Colonic mucosa (tissue), 4 donors: Measurements from ENCODE around the gene MAMSTR. TPM values are rescaled to one million over a fixed set of nuclear protein-coding genes. Genes with fewer than 3 reads are reported as not detected.
"Not testable (repeated sequence)": the region's sequence is repeated elsewhere in the genome, so short reads cannot be mapped to it uniquely, and the experiment has no call there.

ENCODE experiments used
- DNase-seq: peaks from one replicate; pipeline ENCODE4 v3.0.0-alpha.2; 2020
- H3K27ac ChIP-seq: fragments of 200-600 bp; one replicate; pipeline ENCODE4 v1.8.0; 2021
- H3K27me3 ChIP-seq: fragments of 200-600 bp; one replicate; pipeline ENCODE4 v1.8.0; 2021
- H3K36me3 ChIP-seq: fragments of 200-600 bp; one replicate; pipeline ENCODE4 v1.8.0; 2021
- H3K4me1 ChIP-seq: fragments of 200-600 bp; one replicate; pipeline ENCODE4 v1.8.0; 2021; ENCODE audit warnings: mild to moderate bottlenecking
- H3K4me3 ChIP-seq: fragments of 200-600 bp; one replicate; pipeline ENCODE4 v1.8.0; 2021
- H3K9ac ChIP-seq, 2 donors: one replicate each; pipeline ENCODE4 v1.7.0; 2013; ENCODE audit warnings: control low read depth in 2 of 2, low read depth in 2 of 2, low read length in 2 of 2
- H3K9me3 ChIP-seq: fragments of 200-600 bp; one replicate; pipeline ENCODE4 v1.8.0; 2021
- intact Hi-C: fragments of 100-400 bp; cut with DNase I; formaldehyde crosslinking; loops from one replicate; pipeline ENCODE4 v1.14.1; 2022
- total RNA-seq, 2 donors: library from RNA; stranded (reverse); fragmentation: NEBNext Ultra II Directional in 1 of 2; extraction: Animal tissue kit (Norgen Biotek cat#: 25700) in 1 of 2; gene quantifications; one replicate each; pipeline ENCODE4 v1.2.1, GENCODE V29; 2021
- TF ChIP-seq, protein P1 (sequence below): fragments of 200-600 bp; IDR thresholded peaks from one replicate; pipeline ENCODE4 v1.8.0; 2022; ENCODE audit warnings: antibody characterized with exemption, mild to moderate bottlenecking
- donor health status: healthy.
- donor health status: DM: no; HTN: no; CAD: no.
- donor health status: DM: no; HTN: no; CAD: no.

The MAMSTR gene
- total RNA-seq, 2 donors from 2014 or later: 0.35 to 1.2 TPM

DNA sequence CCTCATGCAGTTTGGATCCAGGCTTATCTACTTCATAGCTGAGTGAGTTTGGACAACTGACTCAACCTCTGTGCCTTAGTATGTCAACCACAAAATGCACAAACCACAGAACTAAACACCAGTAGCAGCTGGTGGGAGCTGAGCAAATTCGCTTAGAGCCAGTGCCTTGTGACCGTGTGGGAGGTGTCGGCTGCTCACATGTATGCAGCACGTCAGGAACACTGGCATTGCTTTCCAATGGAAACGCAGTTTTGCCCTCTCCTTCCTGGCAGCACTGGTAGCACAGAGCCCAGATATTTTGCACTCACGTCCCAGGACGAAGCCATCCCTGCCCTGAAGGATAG is 38.4 kb downstream of the MAMSTR start:
- intact Hi-C loops: no loop called here
- no peak overlapping the region for H3K9ac ChIP-seq

DNA sequence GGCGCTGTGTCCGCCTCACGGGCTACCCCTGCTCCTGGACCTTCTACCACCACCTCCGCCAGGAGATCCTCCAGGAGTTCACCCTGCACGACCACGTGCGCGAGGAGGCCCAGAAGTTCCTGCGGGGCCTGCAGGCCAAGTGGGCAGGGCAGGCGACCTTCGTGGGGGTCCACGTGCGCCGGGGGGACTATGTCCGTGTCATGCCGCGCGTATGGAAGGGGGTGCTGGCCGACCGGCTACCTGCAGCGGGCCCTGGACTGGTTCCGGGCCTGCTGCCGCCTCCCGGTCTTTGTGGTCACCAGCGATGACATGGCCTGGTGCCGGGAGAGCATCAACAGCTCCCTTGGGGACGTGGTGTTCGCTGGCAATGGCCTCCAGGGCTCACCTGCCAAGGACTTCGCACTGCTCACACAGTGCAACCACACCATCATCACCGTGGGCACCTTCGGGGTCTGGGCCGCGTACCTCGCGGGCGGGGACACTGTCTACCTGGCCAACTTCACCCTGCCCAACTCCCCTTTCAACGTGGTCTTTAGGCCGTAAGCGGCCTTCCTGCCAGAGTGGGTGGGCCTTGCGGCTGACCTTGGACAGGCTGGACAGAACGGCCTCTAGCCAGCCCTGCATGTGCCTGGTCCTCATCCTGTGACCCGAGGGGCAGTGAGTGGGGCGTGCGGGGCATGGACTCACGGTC is 38.9 kb downstream of the MAMSTR start:
- intact Hi-C loops: no loop called here
- no peak overlapping the region for H3K9ac ChIP-seq
- H3K4me3 ChIP-seq: no peak overlapping the region
- no peak for DNase-seq
- H3K36me3 ChIP-seq: no peaks in the 10 kb centered on the region
- no peak overlapping the region for H3K27ac ChIP-seq
- no peaks in the 10 kb centered on the region for H3K9me3 ChIP-seq
- H3K4me1 ChIP-seq: peaks cover 10% of the 10 kb centered on the region
- no peaks in the 10 kb centered on the region for H3K27me3 ChIP-seq
- TF ChIP-seq, protein P1, sequence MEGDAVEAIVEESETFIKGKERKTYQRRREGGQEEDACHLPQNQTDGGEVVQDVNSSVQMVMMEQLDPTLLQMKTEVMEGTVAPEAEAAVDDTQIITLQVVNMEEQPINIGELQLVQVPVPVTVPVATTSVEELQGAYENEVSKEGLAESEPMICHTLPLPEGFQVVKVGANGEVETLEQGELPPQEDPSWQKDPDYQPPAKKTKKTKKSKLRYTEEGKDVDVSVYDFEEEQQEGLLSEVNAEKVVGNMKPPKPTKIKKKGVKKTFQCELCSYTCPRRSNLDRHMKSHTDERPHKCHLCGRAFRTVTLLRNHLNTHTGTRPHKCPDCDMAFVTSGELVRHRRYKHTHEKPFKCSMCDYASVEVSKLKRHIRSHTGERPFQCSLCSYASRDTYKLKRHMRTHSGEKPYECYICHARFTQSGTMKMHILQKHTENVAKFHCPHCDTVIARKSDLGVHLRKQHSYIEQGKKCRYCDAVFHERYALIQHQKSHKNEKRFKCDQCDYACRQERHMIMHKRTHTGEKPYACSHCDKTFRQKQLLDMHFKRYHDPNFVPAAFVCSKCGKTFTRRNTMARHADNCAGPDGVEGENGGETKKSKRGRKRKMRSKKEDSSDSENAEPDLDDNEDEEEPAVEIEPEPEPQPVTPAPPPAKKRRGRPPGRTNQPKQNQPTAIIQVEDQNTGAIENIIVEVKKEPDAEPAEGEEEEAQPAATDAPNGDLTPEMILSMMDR: no peak

More for the DNA sequence above, 38.4 kb downstream of the MAMSTR start:
- Histone ChIP-seq H3K9me3 (no peaks in the 10 kb centered on the region), H3K4me3 (no peak overlapping the region), H3K4me1 (peaks cover 10% of the 10 kb centered on the region), H3K36me3 (no peaks in the 10 kb centered on the region), H3K27me3 (no peaks in the 10 kb centered on the region), H3K27ac (no peak overlapping the region)
- TF ChIP-seq, protein P1: no peak
- DNase-seq: no peak

DNA sequence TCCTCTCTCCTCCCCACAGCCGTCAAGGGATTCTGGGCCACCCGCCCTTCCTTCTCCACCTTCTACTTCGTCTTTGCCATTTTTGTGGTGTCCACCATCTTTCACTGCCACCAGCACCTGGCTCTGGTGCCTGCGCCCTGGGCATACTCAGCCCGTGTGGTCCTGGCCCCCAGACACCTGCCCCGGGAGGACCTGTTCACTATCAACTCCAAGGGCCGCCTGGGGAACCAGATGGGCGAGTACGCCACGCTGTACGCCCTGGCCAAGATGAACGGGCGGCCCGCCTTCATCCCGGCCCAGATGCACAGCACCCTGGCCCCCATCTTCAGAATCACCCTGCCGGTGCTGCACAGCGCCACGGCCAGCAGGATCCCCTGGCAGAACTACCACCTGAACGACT is 39.5 kb downstream of the MAMSTR start:
- H3K9me3 ChIP-seq, H3K27me3 ChIP-seq, H3K27ac ChIP-seq, H3K36me3 ChIP-seq, H3K4me3 ChIP-seq, DNase-seq, H3K9ac ChIP-seq, intact Hi-C loops: not testable (repeated sequence)
- H3K4me1 ChIP-seq: peaks cover 10% of the 10 kb centered on the region

DNA sequence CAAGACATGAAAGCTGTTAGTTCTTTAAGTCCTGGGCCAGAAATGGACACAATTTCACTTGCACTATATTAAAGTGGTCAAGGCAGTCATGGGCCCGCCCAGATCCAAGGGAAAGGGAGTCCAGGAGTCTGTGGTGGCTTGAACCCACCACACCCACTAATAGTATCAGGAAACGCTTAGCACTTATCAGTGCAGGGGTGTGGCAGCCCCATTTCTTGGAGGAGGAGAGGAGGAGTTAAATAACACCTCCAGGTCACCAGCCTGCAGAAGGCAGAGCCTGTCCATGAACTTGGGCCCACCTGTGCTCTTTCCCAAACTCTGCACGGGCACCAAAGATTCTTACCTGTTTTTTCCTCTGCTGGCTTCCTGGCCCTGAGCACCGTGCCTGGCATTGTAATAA is 41.3 kb downstream of the MAMSTR start:
- intact Hi-C loops: loop anchor here (5.0 kb wide), 1 partner anchor 59 kb away; no protein-coding TSS in a partner anchor
- TF ChIP-seq, protein P1: no peak
- Histone ChIP-seq H3K9ac (no peak overlapping the region), H3K4me1 (peaks cover 3% of the 10 kb centered on the region), H3K27ac (peak overlapping the region; percentile 62), H3K4me3 (no peak overlapping the region), H3K36me3 (no peaks in the 10 kb centered on the region), H3K9me3 (no peaks in the 10 kb centered on the region), H3K27me3 (no peaks in the 10 kb centered on the region)
- peak; percentile 73 for DNase-seq

DNA sequence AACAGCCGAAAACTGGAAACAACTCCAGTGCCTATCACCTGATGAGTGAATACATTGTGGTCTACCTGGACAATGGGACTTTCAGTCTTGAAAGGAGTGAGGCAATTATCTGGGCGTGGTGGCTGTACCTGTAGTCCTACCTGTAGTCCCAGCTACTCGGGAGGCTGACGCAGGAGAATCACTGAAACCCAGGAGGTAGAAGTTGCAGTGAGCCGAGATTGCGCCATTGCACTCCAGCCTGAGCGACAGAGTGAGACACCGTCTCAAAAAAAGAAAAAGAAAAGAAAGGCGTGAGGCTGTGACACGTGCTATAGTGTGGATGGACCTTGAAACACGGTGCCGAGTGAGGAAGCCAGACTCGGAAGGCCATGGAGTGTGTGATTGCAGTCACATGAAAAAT is 42.6 kb downstream of the MAMSTR start:
- TF ChIP-seq, protein P1: no peak
- H3K4me1 ChIP-seq: peaks cover 3% of the 10 kb centered on the region
- intact Hi-C loops: loop anchor here (5.0 kb wide), 1 partner anchor 60 kb away; no protein-coding TSS in a partner anchor
- peak overlapping the region; percentile 62 for H3K27ac ChIP-seq
- H3K36me3 ChIP-seq: no peaks in the 10 kb centered on the region
- H3K4me3 ChIP-seq: no peak overlapping the region
- H3K9me3 ChIP-seq: no peaks in the 10 kb centered on the region
- DNase-seq: peak; percentile 60
- H3K27me3 ChIP-seq: no peaks in the 10 kb centered on the region
- peak overlapping the region in 1 of 2 donors; percentile 40 for H3K9ac ChIP-seq

DNA sequence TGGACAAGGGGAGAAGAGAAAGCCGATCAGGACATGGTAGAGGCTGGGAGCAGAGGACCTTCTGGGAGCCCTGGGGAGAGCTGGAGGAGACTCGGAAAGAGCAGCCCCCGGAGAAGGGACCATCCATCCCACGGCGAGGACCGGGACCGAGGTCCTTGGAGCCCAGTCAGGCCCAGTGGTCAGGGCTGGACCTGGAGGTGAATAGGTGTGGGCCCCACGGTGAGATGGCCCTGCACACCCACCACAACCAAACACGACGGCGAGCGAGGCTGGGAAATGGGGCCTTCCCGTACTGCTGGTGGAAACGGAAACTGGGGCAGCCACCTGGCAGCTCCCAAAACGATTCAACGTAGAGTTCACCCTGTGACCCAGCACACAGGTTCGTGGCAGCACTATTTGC is 43.0 kb downstream of the MAMSTR start:
- intact Hi-C loops: loop anchor here (5.0 kb wide), 1 partner anchor 61 kb away; no protein-coding TSS in a partner anchor
- Histone ChIP-seq H3K27me3 (no peaks in the 10 kb centered on the region), H3K27ac (peak overlapping the region; percentile 62), H3K9me3 (no peaks in the 10 kb centered on the region), H3K4me3 (no peak overlapping the region), H3K4me1 (peaks cover 3% of the 10 kb centered on the region), H3K36me3 (no peaks in the 10 kb centered on the region), H3K9ac (peak overlapping the region in 1 of 2 donors; percentile 40)
- TF ChIP-seq, protein P1: no peak
- DNase-seq: no peak
